HG03342 (cell line): Measurements from ENCODE around the gene VPS4B.
A peak's percentile ranks its signal among the peaks of the same experiment; 100 is the strongest.

Experiments used
- ATAC-seq: cut with Tn5 transposase; IDR thresholded peaks from one replicate; pipeline ENCODE4 v1.9.1; 2021; ENCODE audit warnings: mild to moderate bottlenecking, moderate library complexity; ENCODE audit not compliant: unreplicated experiment

VPS4B gene

GRCh38 chr18:63431180-63431579, 8.9 kb upstream of the VPS4B start:
- ATAC-seq: no peak

GRCh38 chr18:63430526-63430925, 8.2 kb upstream of the VPS4B start:
- no peak for ATAC-seq

- no peak for ATAC-seq
Measured at GRCh38 chr18:63427558-63427957, 5.3 kb upstream of the VPS4B start.

GRCh38 chr18:63422864-63423304, 608 bp upstream of the VPS4B start:
- ATAC-seq: peak; percentile 31

- no peak for ATAC-seq
Measured at GRCh38 chr18:63421514-63421913, 762 bp downstream of the VPS4B start.

GRCh38 chr18:63412953-63413352, 9.3 kb downstream of the VPS4B start:
- no peak for ATAC-seq

GRCh38 chr18:63410792-63411191, 11.5 kb downstream of the VPS4B start:
- ATAC-seq: no peak

- ATAC-seq: no peak
Measured at GRCh38 chr18:63409301-63409700, 13.0 kb downstream of the VPS4B start.

GRCh38 chr18:63407734-63408133, 14.5 kb downstream of the VPS4B start:
- ATAC-seq: no peak

GRCh38 chr18:63405986-63406385, 16.3 kb downstream of the VPS4B start:
- no peak for ATAC-seq

- ATAC-seq: no peak
Measured at GRCh38 chr18:63402246-63403162, 19.8 kb downstream of the VPS4B start.

- no peak for ATAC-seq
Measured at GRCh38 chr18:63399300-63399699, 23.0 kb downstream of the VPS4B start.

GRCh38 chr18:63397349-63397748, 24.9 kb downstream of the VPS4B start:
- ATAC-seq: no peak

GRCh38 chr18:63395503-63395902, 26.8 kb downstream of the VPS4B start:
- ATAC-seq: no peak

- no peak for ATAC-seq
Measured at GRCh38 chr18:63394954-63395353, 27.3 kb downstream of the VPS4B start.

GRCh38 chr18:63387861-63388260, 34.4 kb downstream of the VPS4B start:
- no peak for ATAC-seq

GRCh38 chr18:63382843-63383242, 39.4 kb downstream of the VPS4B start:
- ATAC-seq: no peak

- ATAC-seq: no peak
Measured at GRCh38 chr18:63379639-63379962, 42.7 kb downstream of the VPS4B start.

- peak; percentile 72 for ATAC-seq
Measured at GRCh38 chr18:63378919-63379638, 43.2 kb downstream of the VPS4B start.

GRCh38 chr18:63377275-63377980, 44.8 kb downstream of the VPS4B start:
- no peak for ATAC-seq

- no peak for ATAC-seq
Measured at GRCh38 chr18:63376538-63376937, 45.7 kb downstream of the VPS4B start.

GRCh38 chr18:63374540-63374939, 47.7 kb downstream of the VPS4B start:
- no peak for ATAC-seq
